PC-9 (cell line): Measurements from ENCODE around the gene LRRC1.

Source experiments
- CTCF ChIP-seq: fragments of 200-600 bp; sonication (generic); conservative IDR thresholded peaks from 2 replicates; pipeline ENCODE4 v1.6.1; 2017; ENCODE audit warnings: mixed run types, antibody characterized with exemption, mild to moderate bottlenecking, moderate library complexity
- EZH2 ChIP-seq: fragments of 200-600 bp; sonication (generic); IDR thresholded peaks from 2 replicates; pipeline ENCODE4 v1.8.0; 2017; ENCODE audit warnings: antibody characterized with exemption, low read depth

DNA sequence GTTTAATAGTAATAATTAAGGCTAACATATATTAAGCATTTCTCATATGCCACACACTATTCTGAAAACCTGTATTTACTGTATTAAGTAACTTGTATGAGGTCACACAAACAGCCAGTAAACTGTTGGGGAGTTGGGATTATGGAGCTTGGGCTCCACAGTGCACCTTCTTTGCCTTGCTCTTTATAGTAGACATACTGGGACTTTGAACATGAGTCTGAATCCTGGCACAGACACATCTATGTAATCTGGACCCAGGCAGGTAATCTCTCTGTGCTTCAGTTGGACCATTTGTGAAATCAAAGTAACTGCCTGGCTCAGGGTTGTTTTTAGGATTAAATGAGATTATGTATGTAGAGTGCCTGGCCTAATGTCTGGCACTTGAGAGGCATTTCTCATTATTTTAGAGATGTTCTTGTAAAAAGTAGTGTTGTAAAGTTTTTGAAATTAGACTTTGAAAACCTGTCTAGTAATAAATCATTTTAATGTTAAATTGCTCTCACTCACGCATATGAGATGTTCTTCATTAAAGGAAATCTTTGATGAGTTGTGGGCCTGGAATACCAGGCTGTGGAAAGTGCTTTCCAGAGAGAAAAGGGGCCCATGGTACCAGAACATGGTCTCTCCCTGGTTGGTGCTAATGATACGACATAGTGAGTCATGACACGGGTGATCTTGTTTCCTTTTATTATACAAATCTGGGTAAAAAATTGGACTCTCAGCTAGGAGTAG is 34.3 kb downstream of the LRRC1 start:
- TF ChIP-seq CTCF: no peak
- TF ChIP-seq EZH2: no peak
